IPS-NIHi11 (cell line): ENCODE measurements around the gene ARL4C.
"Not testable (repeated sequence)": the region's sequence is repeated elsewhere in the genome, so short reads cannot be mapped to it uniquely, and the experiment has no call there.

Experiments
- DNase-seq: peaks from one replicate; pipeline ENCODE4 v3.0.0; 2012; ENCODE audit warnings: mixed read lengths, low spot score

The ARL4C gene

GRCh38 chr2:234472155-234472554, 24.7 kb downstream of the ARL4C start:
- no peak for DNase-seq

- no peak for DNase-seq
Measured at GRCh38 chr2:234469972-234470371, 26.9 kb downstream of the ARL4C start.

- no peak for DNase-seq
Measured at GRCh38 chr2:234469251-234469845, 27.5 kb downstream of the ARL4C start.

GRCh38 chr2:234468503-234468902, 28.4 kb downstream of the ARL4C start:
- DNase-seq = no peak

GRCh38 chr2:234467289-234467688, 29.6 kb downstream of the ARL4C start:
- no peak for DNase-seq

- DNase-seq = no peak
Measured at GRCh38 chr2:234464291-234464645, 32.6 kb downstream of the ARL4C start.

GRCh38 chr2:234463626-234464290, 33.1 kb downstream of the ARL4C start:
- no peak for DNase-seq

GRCh38 chr2:234462218-234462992, 34.5 kb downstream of the ARL4C start:
- peak; percentile 26 for DNase-seq

- no peak for DNase-seq
Measured at GRCh38 chr2:234459401-234460009, 37.4 kb downstream of the ARL4C start.

GRCh38 chr2:234458466-234458865, 38.4 kb downstream of the ARL4C start:
- no peak for DNase-seq

- DNase-seq = no peak
Measured at GRCh38 chr2:234457421-234457820, 39.5 kb downstream of the ARL4C start.

- DNase-seq = not testable (repeated sequence)
Measured at GRCh38 chr2:234455246-234455645, 41.6 kb downstream of the ARL4C start.

GRCh38 chr2:234454433-234454832, 42.4 kb downstream of the ARL4C start:
- DNase-seq = no peak

- DNase-seq = no peak
Measured at GRCh38 chr2:234453216-234453615, 43.7 kb downstream of the ARL4C start.

GRCh38 chr2:234451852-234452625, 44.8 kb downstream of the ARL4C start:
- DNase-seq = no peak

- no peak for DNase-seq
Measured at GRCh38 chr2:234451242-234451641, 45.6 kb downstream of the ARL4C start.

- no peak for DNase-seq
Measured at GRCh38 chr2:234450431-234451124, 46.3 kb downstream of the ARL4C start.

GRCh38 chr2:234448506-234449184, 48.2 kb downstream of the ARL4C start:
- DNase-seq = no peak

- DNase-seq = no peak
Measured at GRCh38 chr2:234447963-234448362, 48.9 kb downstream of the ARL4C start.

- no peak for DNase-seq
Measured at GRCh38 chr2:234447189-234447588, 49.7 kb downstream of the ARL4C start.
